Adrenal gland (tissue), 5 donors: ENCODE measurements around the gene TBRG4.

Experiments
- POLR2A ChIP-seq, 2 donors: fragments of 450-650 bp; IDR thresholded peaks; one replicate each; pipeline ENCODE4 v1.6.1; 2017; ENCODE audit warnings: antibody characterized with exemption in 2 of 2, mild to moderate bottlenecking in 2 of 2, moderate library complexity in 1 of 2
- TF ChIP-seq, protein P1 (sequence below), 6 experiments: fragments of 450-650 bp in 4 of 6; fragments of 200-600 bp in 2 of 6; sonication (generic) in 1 of 6; IDR thresholded peaks; 1 replicate in 5 of 6; 2 replicates in 1 of 6; pipeline versions ENCODE4 v1.5.1 to v1.8.0; 2016 to 2021; ENCODE audit warnings: antibody characterized with exemption in 6 of 6, mild to moderate bottlenecking in 2 of 6, moderate library complexity in 1 of 6
- donor health status: DM: no; HTN: no; CAD: no.

DNA sequence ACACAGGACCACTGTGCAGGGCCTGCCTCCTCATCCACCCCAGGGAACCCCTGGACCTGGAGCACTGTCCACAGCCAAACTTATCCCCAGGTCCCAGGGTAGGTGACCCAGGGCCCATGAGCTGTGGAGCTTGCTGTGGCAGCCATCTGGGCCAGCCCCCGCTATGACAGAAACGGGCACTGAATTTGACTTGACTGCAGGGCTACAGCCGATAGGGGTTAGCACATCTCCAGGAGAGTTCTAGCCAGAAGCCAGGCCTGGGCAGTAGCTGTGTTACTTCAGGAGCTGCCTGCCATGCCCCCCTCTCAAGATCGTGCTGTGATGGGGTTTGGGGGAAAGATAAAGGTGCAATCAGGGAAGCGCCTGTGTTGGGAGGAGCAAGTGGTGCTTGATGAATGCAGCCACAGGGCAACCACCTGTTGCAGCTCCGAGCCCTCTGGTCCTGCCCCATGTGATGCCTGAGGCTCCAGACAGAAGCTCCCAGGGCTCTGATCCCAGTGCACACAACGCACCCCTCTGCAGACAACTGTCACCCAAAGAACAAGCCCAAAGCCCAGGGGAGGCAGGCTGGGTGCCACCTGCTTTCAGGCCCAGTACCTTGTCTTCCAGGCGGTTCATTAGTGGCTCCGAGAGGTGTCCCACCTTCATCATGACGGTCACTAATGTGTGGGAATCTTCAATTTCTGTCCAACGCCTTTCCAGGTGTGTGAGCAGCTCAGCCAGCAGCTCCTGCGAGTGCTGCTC is 6.5 kb downstream of the TBRG4 start:
- TF ChIP-seq, protein P1, sequence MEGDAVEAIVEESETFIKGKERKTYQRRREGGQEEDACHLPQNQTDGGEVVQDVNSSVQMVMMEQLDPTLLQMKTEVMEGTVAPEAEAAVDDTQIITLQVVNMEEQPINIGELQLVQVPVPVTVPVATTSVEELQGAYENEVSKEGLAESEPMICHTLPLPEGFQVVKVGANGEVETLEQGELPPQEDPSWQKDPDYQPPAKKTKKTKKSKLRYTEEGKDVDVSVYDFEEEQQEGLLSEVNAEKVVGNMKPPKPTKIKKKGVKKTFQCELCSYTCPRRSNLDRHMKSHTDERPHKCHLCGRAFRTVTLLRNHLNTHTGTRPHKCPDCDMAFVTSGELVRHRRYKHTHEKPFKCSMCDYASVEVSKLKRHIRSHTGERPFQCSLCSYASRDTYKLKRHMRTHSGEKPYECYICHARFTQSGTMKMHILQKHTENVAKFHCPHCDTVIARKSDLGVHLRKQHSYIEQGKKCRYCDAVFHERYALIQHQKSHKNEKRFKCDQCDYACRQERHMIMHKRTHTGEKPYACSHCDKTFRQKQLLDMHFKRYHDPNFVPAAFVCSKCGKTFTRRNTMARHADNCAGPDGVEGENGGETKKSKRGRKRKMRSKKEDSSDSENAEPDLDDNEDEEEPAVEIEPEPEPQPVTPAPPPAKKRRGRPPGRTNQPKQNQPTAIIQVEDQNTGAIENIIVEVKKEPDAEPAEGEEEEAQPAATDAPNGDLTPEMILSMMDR (IDR thresholded peaks at IDR 0.05): no peak
- TF ChIP-seq POLR2A (IDR thresholded peaks at IDR 0.05): no peak
